OCI-LY7 (cell line): Measurements from ENCODE around the gene KIAA1671. TPM values are rescaled to one million over a fixed set of nuclear protein-coding genes. Genes with fewer than 3 reads are reported as not detected.

Source experiments
- BruUV-seq: library from RNA; stranded (reverse); fragments of 400-500 nt; replicated peaks from 2 replicates; lab custom pipeline; 2021; lab: Mats Ljungman, UMichigan
- CTCF ChIA-PET: fragments of 300-600 bp; sonication (Branson Sonifier 250); formaldehyde crosslinking; loops from one replicate; lab custom pipeline; 2022; ENCODE audit warnings: antibody characterized with exemption; ENCODE audit not compliant: unreplicated experiment; lab: Charles Lee
- POLR2A ChIA-PET: fragments of 300-600 bp; sonication (Branson Sonifier 250); formaldehyde crosslinking; loops from one replicate; lab custom pipeline; 2022; ENCODE audit warnings: antibody characterized with exemption; lab: Charles Lee
- DNase-seq: peaks from one replicate; pipeline ENCODE4 v3.0.0-alpha.2; 2015; ENCODE audit warnings: low spot score
- H2AFZ ChIP-seq: fragments of 200-600 bp; sonication (generic), shearing (Covaris generic); 2 replicates; pipeline ENCODE4 v1.6.1; 2014; ENCODE audit warnings: mild to moderate bottlenecking, antibody characterized with exemption, low read length, moderate library complexity
- H3K27ac ChIP-seq: fragments of 200-600 bp; sonication (generic); 2 replicates; pipeline ENCODE4 v1.5.1; 2014; ENCODE audit warnings: mixed run types, low read depth, mild to moderate bottlenecking, moderate library complexity, low read length, inconsistent platforms; ENCODE audit not compliant: poor library complexity, severe bottlenecking
- H3K36me3 ChIP-seq: fragments of 200-600 bp; sonication (generic); 2 replicates; pipeline ENCODE4 v1.6.1; 2014; ENCODE audit warnings: mild to moderate bottlenecking, antibody characterized with exemption, low read length, moderate library complexity, mixed read lengths; ENCODE audit not compliant: insufficient read depth
- H3K4me1 ChIP-seq: fragments of 200-600 bp; sonication (generic); 2 replicates; pipeline ENCODE4 v1.5.1; 2014; ENCODE audit warnings: mild to moderate bottlenecking, low read length; ENCODE audit not compliant: insufficient read depth, poor library complexity, severe bottlenecking
- H3K4me2 ChIP-seq: fragments of 200-600 bp; sonication (generic); 2 replicates; pipeline ENCODE4 v1.6.1; 2014; ENCODE audit warnings: mild to moderate bottlenecking, low read length
- H3K4me3 ChIP-seq: fragments of 200-600 bp; sonication (generic); 2 replicates; pipeline ENCODE4 v1.5.1; 2014; ENCODE audit warnings: mild to moderate bottlenecking, low read depth, low read length; ENCODE audit not compliant: poor library complexity, severe bottlenecking
- H3K79me2 ChIP-seq: fragments of 200-600 bp; sonication (generic); 2 replicates; pipeline ENCODE4 v1.6.1; 2016; ENCODE audit warnings: low read depth, mild to moderate bottlenecking, low read length, moderate library complexity, mixed read lengths; ENCODE audit not compliant: insufficient read depth
- H3K9me2 ChIP-seq: fragments of 200-600 bp; sonication (generic); 2 replicates; pipeline ENCODE4 v1.6.1; 2016; ENCODE audit warnings: mild to moderate bottlenecking, low read length, mixed read lengths; ENCODE audit not compliant: insufficient read depth
- H3K9me3 ChIP-seq: fragments of 200-600 bp; sonication (generic); 2 replicates; pipeline ENCODE4 v1.6.1; 2014; ENCODE audit warnings: mild to moderate bottlenecking, mixed run types, low read length, mixed read lengths
- H4K20me1 ChIP-seq: fragments of 200-600 bp; sonication (generic); 2 replicates; pipeline ENCODE4 v1.6.1; 2014; ENCODE audit warnings: mild to moderate bottlenecking, antibody characterized with exemption, low read length, moderate library complexity, mixed read lengths; ENCODE audit not compliant: insufficient read depth
- EZH2phosphoT487 ChIP-seq: fragments of 200-600 bp; sonication (generic); IDR thresholded peaks from 2 replicates; pipeline ENCODE4 v1.6.1; 2018; ENCODE audit warnings: low read depth, borderline replicate concordance, mild to moderate bottlenecking, mixed run types, antibody characterized with exemption, low read length, moderate library complexity, mixed read lengths
- intact Hi-C: fragments of 100-400 bp; cut with micrococcal nuclease; formaldehyde crosslinking; loops from one replicate; pipeline ENCODE4 v1.10.0; 2022; ENCODE audit not compliant: unreplicated experiment
- total RNA-seq, 2 experiments: library from RNA; depleted of rRNA in 1 of 2; stranded (reverse); fragments of >200 nt in 1 of 2; shearing (Covaris generic) in 1 of 2; gene quantifications; 2 replicates each; pipeline ENCODE4 v1.2.3, GENCODE V29; 2014 to 2022
- TF ChIP-seq, protein P1 (sequence below): fragments of 200-600 bp; sonication (generic); conservative IDR thresholded peaks from 2 replicates; pipeline ENCODE4 v1.5.1; 2014; ENCODE audit warnings: mild to moderate bottlenecking, antibody characterized with exemption, low read length, moderate library complexity, mixed read lengths

Gene KIAA1671
- total RNA-seq, 2 experiments from 2014 or later = not detected

DNA sequence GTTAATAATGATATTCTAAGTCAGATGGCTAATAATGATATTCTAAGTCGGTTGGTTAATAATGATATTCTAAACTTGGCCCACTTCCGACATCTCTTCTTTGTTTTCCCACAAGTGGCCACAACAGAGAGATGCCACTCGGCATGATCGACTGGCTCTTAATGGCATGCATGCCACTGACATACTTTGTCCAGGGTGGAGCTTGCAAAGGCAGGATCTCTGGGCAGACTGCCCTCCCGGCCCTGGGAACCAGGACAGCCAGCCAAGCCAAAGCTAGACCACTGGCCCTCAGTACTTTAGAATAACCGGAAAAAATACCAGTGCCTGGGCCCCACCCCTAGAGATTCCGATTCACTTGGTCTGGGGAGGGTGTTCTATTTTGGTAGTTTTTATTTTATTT lies 78.1 kb downstream of the KIAA1671 start:
- no peak overlapping the region for H3K27ac ChIP-seq
- H4K20me1 ChIP-seq = no peaks in the 10 kb centered on the region
- POLR2A ChIA-PET = no interaction called here
- DNase-seq = no peak
- no peaks in the 10 kb centered on the region for H3K9me2 ChIP-seq
- H3K4me3 ChIP-seq = no peak overlapping the region
- no peaks in the 10 kb centered on the region for H3K9me3 ChIP-seq
- BruUV-seq = no TSS peak
- no peaks in the 10 kb centered on the region for H3K4me1 ChIP-seq
- CTCF ChIA-PET = no interaction called here
- H2AFZ ChIP-seq = no peak overlapping the region
- no peak overlapping the region for H3K4me2 ChIP-seq
- no peak for TF ChIP-seq EZH2phosphoT487
- TF ChIP-seq, protein P1, sequence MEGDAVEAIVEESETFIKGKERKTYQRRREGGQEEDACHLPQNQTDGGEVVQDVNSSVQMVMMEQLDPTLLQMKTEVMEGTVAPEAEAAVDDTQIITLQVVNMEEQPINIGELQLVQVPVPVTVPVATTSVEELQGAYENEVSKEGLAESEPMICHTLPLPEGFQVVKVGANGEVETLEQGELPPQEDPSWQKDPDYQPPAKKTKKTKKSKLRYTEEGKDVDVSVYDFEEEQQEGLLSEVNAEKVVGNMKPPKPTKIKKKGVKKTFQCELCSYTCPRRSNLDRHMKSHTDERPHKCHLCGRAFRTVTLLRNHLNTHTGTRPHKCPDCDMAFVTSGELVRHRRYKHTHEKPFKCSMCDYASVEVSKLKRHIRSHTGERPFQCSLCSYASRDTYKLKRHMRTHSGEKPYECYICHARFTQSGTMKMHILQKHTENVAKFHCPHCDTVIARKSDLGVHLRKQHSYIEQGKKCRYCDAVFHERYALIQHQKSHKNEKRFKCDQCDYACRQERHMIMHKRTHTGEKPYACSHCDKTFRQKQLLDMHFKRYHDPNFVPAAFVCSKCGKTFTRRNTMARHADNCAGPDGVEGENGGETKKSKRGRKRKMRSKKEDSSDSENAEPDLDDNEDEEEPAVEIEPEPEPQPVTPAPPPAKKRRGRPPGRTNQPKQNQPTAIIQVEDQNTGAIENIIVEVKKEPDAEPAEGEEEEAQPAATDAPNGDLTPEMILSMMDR = no peak
- no peaks in the 10 kb centered on the region for H3K36me3 ChIP-seq
- no peaks in the 10 kb centered on the region for H3K79me2 ChIP-seq
- intact Hi-C loops = no loop called here

DNA sequence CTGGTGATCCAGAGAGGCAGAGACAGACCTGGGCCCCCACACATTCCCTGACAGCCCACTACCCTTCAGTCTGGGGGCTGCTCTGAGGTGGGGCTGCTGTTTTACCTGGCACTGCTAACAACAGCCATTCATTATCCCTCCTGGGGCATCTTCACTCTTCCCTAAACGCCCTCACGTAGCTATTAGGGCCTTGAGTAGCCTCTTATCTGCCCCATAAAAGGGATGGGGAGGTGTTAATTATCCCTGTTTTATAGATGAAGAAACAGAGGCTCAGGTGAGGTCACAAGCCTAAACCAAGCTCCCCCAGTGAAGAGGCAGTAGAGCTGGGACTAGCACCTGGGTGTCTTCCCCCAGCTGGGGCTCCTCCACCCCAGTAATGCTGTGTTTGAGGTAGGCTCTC lies 79.5 kb downstream of the KIAA1671 start:
- no peak for TF ChIP-seq EZH2phosphoT487
- TF ChIP-seq, protein P1 = no peak
- Histone ChIP-seq H3K36me3 (no peaks in the 10 kb centered on the region), H3K4me1 (no peaks in the 10 kb centered on the region), H3K4me3 (no peak overlapping the region), H3K79me2 (no peaks in the 10 kb centered on the region), H3K27ac (no peak overlapping the region), H4K20me1 (no peaks in the 10 kb centered on the region), H3K9me2 (no peaks in the 10 kb centered on the region), H3K9me3 (no peaks in the 10 kb centered on the region), H3K4me2 (no peak overlapping the region), H2AFZ (no peak overlapping the region)
- intact Hi-C loops = no loop called here
- no TSS peak for BruUV-seq
- POLR2A ChIA-PET = no interaction called here
- CTCF ChIA-PET = no interaction called here
- no peak for DNase-seq

DNA sequence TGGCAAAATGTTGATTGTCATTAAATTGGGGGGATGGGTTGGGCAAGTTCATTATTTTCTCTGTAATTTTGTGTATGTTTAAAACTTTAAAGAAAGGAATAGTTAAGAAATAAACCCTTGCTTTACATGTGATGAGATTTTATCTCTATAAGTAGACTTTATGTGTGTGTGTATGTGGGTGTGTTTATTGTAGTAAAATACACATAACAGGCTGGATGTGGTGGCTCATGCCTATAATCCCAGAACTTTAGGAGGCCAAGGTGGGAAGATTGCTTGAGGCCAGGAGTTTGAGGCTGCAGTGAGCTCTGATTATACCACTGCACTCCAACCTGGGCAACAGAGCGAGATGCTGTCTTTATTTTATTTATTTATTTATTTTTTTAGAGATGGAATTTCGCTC lies 83.2 kb downstream of the KIAA1671 start:
- Histone ChIP-seq H3K79me2 (no peaks in the 10 kb centered on the region), H3K9me2 (no peaks in the 10 kb centered on the region), H3K4me1 (no peaks in the 10 kb centered on the region), H4K20me1 (no peaks in the 10 kb centered on the region), H3K9me3 (no peaks in the 10 kb centered on the region), H3K4me2 (no peak overlapping the region), H3K4me3 (no peak overlapping the region), H3K27ac (no peak overlapping the region), H3K36me3 (no peaks in the 10 kb centered on the region), H2AFZ (no peak overlapping the region)
- BruUV-seq = no TSS peak
- intact Hi-C loops = no loop called here
- TF ChIP-seq, protein P1 = no peak
- TF ChIP-seq EZH2phosphoT487 = no peak
- ChIA-PET POLR2A (interaction anchor here (0.6 kb wide), 2 partner anchors 62 to 727 kb away, joined by 3 to 5 read pairs; no protein-coding TSS in a partner anchor), CTCF (no interaction called here)
- no peak for DNase-seq
